H9 (cell line): ENCODE data around the gene NET1. TPM values are rescaled to one million over a fixed set of nuclear protein-coding genes. Genes with fewer than 3 reads are reported as not detected.

Experiments used
- DNase-seq: peaks from one replicate; pipeline ENCODE4 v3.0.0-alpha.2; 2017
- H2AFZ ChIP-seq: one replicate; pipeline ENCODE4 v1.6.1; 2013; ENCODE audit warnings: mild to moderate bottlenecking, low read length, control low read depth, moderate library complexity
- H2AK5ac ChIP-seq: 2 replicates; pipeline ENCODE4 v1.6.1; 2013; ENCODE audit warnings: low read length, control low read depth, mixed read lengths; ENCODE audit not compliant: insufficient read length
- H2BK120ac ChIP-seq: one replicate; pipeline ENCODE4 v1.6.1; 2013; ENCODE audit warnings: low read depth, mild to moderate bottlenecking, low read length, control low read depth, inconsistent platforms; ENCODE audit not compliant: poor library complexity, severe bottlenecking
- H2BK12ac ChIP-seq: 2 replicates; pipeline ENCODE4 v1.6.1; 2013; ENCODE audit warnings: low read length, control low read depth, mixed read lengths, low read depth; ENCODE audit not compliant: insufficient read length
- H2BK15ac ChIP-seq: 2 replicates; pipeline ENCODE4 v1.6.1; 2013; ENCODE audit warnings: low read depth, low read length, control low read depth
- H2BK20ac ChIP-seq: one replicate; pipeline ENCODE4 v1.6.1; 2013; ENCODE audit warnings: low read depth, mild to moderate bottlenecking, low read length, control low read depth, inconsistent platforms; ENCODE audit not compliant: poor library complexity, severe bottlenecking
- H2BK5ac ChIP-seq: 2 replicates; pipeline ENCODE4 v1.6.1; 2013; ENCODE audit warnings: low read length, control low read depth, mixed read lengths; ENCODE audit not compliant: insufficient read length
- H3K14ac ChIP-seq: 2 replicates; pipeline ENCODE4 v1.6.1; 2013; ENCODE audit warnings: low read length, control low read depth; ENCODE audit not compliant: insufficient read depth
- H3K18ac ChIP-seq: 2 replicates; pipeline ENCODE4 v1.6.1; 2013; ENCODE audit warnings: low read depth, mild to moderate bottlenecking, mixed read lengths, low read length, control low read depth; ENCODE audit not compliant: insufficient read length
- H3K23ac ChIP-seq: 2 replicates; pipeline ENCODE4 v1.6.1; 2013; ENCODE audit warnings: low read length, control low read depth, mixed read lengths, low read depth; ENCODE audit not compliant: insufficient read length
- H3K23me2 ChIP-seq: 2 replicates; pipeline ENCODE4 v1.6.1; 2013; ENCODE audit warnings: low read depth, mild to moderate bottlenecking, mixed read lengths, low read length, control low read depth; ENCODE audit not compliant: insufficient read length, poor library complexity, severe bottlenecking
- H3K27ac ChIP-seq: 2 replicates; pipeline ENCODE4 v1.5.1; 2013; ENCODE audit warnings: low read length, control low read depth, mixed read lengths, low read depth; ENCODE audit not compliant: insufficient read length
- H3K27me3 ChIP-seq: 2 replicates; pipeline ENCODE4 v1.6.1; 2013; ENCODE audit warnings: low read length, control low read depth, inconsistent platforms; ENCODE audit not compliant: insufficient read depth
- H3K4ac ChIP-seq: 2 replicates; pipeline ENCODE4 v1.6.1; 2013; ENCODE audit warnings: low read depth, mild to moderate bottlenecking, control low read depth, inconsistent platforms, low read length, moderate library complexity
- H3K4me1 ChIP-seq: 2 replicates; pipeline ENCODE4 v1.6.1; 2013; ENCODE audit warnings: low read length, control low read depth, inconsistent platforms; ENCODE audit not compliant: insufficient read depth
- H3K4me2 ChIP-seq: 2 replicates; pipeline ENCODE4 v1.6.1; 2013; ENCODE audit warnings: low read length, control low read depth, mixed read lengths; ENCODE audit not compliant: insufficient read length, insufficient read depth
- H3K56ac ChIP-seq: 2 replicates; pipeline ENCODE4 v1.6.1; 2013; ENCODE audit warnings: low read depth, mild to moderate bottlenecking, mixed read lengths, low read length, control low read depth; ENCODE audit not compliant: insufficient read length
- H3K79me1 ChIP-seq: 2 replicates; pipeline ENCODE4 v1.6.1; 2013; ENCODE audit warnings: low read depth, mild to moderate bottlenecking, moderate library complexity, low read length, control low read depth, inconsistent platforms; ENCODE audit not compliant: insufficient read depth, poor library complexity, severe bottlenecking
- H3K79me2 ChIP-seq: 2 replicates; pipeline ENCODE4 v1.6.1; 2013; ENCODE audit warnings: low read length, control low read depth, inconsistent platforms; ENCODE audit not compliant: insufficient read depth
- H3K9ac ChIP-seq: 2 replicates; pipeline ENCODE4 v1.6.1; 2013; ENCODE audit warnings: low read length, control low read depth, mixed read lengths; ENCODE audit not compliant: insufficient read length; ENCODE audit errors: extremely low read depth
- H3K9me3 ChIP-seq: one replicate; pipeline ENCODE4 v1.6.1; 2013; ENCODE audit warnings: low read depth, low read length, inconsistent platforms; ENCODE audit not compliant: control insufficient read depth
- H3T11ph ChIP-seq: one replicate; pipeline ENCODE4 v1.6.1; 2013; ENCODE audit warnings: mild to moderate bottlenecking, low read length, control low read depth, inconsistent platforms
- H4K20me1 ChIP-seq: one replicate; pipeline ENCODE4 v1.6.1; 2013; ENCODE audit not compliant: control insufficient read depth, insufficient read length, insufficient read depth
- H4K5ac ChIP-seq: 2 replicates; pipeline ENCODE4 v1.6.1; 2013; ENCODE audit warnings: low read depth, mild to moderate bottlenecking, mixed read lengths, low read length, control low read depth; ENCODE audit not compliant: insufficient read length
- H4K8ac ChIP-seq: replicated peaks from 2 replicates; pipeline ENCODE4 v1.6.1; 2013; ENCODE audit warnings: low read length, control low read depth, mixed read lengths, low read depth; ENCODE audit not compliant: insufficient read length
- H4K91ac ChIP-seq: 2 replicates; pipeline ENCODE4 v1.6.1; 2013; ENCODE audit warnings: low read depth, mild to moderate bottlenecking, moderate library complexity, mixed read lengths, low read length, control low read depth; ENCODE audit not compliant: insufficient read length
- H3K27ac Mint-ChIP-seq, 3 experiments: 2 replicates in 2 of 3; 3 replicates in 1 of 3; pipeline ENCODE4 v1.8.0; 2020 to 2021; ENCODE audit warnings: mixed read lengths in 3 of 3, mild to moderate bottlenecking in 1 of 3, moderate library complexity in 1 of 3
- H3K27me3 Mint-ChIP-seq: 2 replicates; pipeline ENCODE4 v1.8.0; 2021; ENCODE audit warnings: low read depth, mild to moderate bottlenecking, moderate library complexity, mixed read lengths
- H3K36me3 Mint-ChIP-seq, 3 experiments: 2 replicates in 2 of 3; 3 replicates in 1 of 3; pipeline ENCODE4 v1.8.0; 2020 to 2021; ENCODE audit warnings: low read depth in 3 of 3, mixed read lengths in 3 of 3; ENCODE audit not compliant: insufficient read depth in 1 of 3
- H3K4me1 Mint-ChIP-seq, 2 experiments: 2 replicates each; pipeline ENCODE4 v1.8.0; 2020; ENCODE audit warnings: mixed read lengths in 2 of 2
- H3K4me3 Mint-ChIP-seq, 2 experiments: 2 replicates in 1 of 2; 3 replicates in 1 of 2; pipeline ENCODE4 v1.8.0; 2020 to 2021; ENCODE audit warnings: mild to moderate bottlenecking in 2 of 2, mixed read lengths in 2 of 2, moderate library complexity in 1 of 2
- H3K9me3 Mint-ChIP-seq, 2 experiments: 2 replicates in 1 of 2; 3 replicates in 1 of 2; pipeline ENCODE4 v1.8.0; 2020; ENCODE audit warnings: mild to moderate bottlenecking in 2 of 2, mixed read lengths in 2 of 2, moderate library complexity in 1 of 2
- WGBS: extraction: QIAGEN DNeasy Blood & Tissue Kit; methylation state at CpG from one replicate; pipeline ENCODE4 v1.1.7; 2013; ENCODE audit warnings: missing lambda C conversion rate, low lambda C conversion rate, mixed read lengths; ENCODE audit not compliant: insufficient read length; ENCODE audit errors: extremely low coverage; 5-methylcytosine and 5-hydroxymethylcytosine counted together
- total RNA-seq: library from RNA; stranded (reverse); gene quantifications from 2 replicates; pipeline ENCODE4 v1.2.1, GENCODE V29; 2021
- TF ChIP-seq, protein P1 (sequence below): fragments of 200-600 bp; sonication (generic); conservative IDR thresholded peaks from 3 replicates; pipeline ENCODE4 v1.8.0; 2021; ENCODE audit warnings: antibody characterized with exemption, mild to moderate bottlenecking

The NET1 gene
- total RNA-seq, 1 experiment from 2014 or later = 50.6 TPM

DNA sequence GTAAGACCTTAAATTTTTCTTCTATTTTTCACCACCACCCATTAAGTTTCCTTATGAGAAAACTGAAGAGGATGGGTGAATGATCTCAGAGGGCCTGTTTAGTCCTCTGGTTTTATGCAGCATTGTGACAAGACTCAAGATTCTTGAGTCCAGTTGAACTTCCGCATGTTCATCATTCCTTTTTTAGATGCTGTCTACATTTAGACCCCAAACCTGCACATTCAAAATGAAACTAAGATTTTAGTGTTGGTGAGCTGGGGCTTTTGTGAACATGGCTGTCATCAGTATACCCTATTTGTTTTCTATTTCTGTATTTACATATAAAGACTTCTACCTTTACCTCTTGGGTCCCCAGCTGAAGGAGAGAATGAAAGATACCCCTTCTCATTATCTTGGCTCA is 31.1 kb downstream of the NET1 start:
- WGBS = no CpG with 5 or more reads among the region's 1 CpG
- TF ChIP-seq, protein P1, sequence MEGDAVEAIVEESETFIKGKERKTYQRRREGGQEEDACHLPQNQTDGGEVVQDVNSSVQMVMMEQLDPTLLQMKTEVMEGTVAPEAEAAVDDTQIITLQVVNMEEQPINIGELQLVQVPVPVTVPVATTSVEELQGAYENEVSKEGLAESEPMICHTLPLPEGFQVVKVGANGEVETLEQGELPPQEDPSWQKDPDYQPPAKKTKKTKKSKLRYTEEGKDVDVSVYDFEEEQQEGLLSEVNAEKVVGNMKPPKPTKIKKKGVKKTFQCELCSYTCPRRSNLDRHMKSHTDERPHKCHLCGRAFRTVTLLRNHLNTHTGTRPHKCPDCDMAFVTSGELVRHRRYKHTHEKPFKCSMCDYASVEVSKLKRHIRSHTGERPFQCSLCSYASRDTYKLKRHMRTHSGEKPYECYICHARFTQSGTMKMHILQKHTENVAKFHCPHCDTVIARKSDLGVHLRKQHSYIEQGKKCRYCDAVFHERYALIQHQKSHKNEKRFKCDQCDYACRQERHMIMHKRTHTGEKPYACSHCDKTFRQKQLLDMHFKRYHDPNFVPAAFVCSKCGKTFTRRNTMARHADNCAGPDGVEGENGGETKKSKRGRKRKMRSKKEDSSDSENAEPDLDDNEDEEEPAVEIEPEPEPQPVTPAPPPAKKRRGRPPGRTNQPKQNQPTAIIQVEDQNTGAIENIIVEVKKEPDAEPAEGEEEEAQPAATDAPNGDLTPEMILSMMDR = no peak

More for the DNA sequence above, 31.1 kb downstream of the NET1 start:
- no peak overlapping the region for H3K4me3 Mint-ChIP-seq
- Histone ChIP-seq H2BK15ac (no peak overlapping the region), H2BK12ac (no peak overlapping the region), H3T11ph (no peak overlapping the region), H3K79me2 (peaks cover 6% of the 10 kb centered on the region; the same call in 1 of the 2 replicates), H2BK20ac (no peak overlapping the region), H3K4me1 (no peaks in the 10 kb centered on the region), H3K14ac (no peak overlapping the region), H2AFZ (no peak overlapping the region), H3K23ac (no peak overlapping the region), H3K27me3 (no peaks in the 10 kb centered on the region), H3K56ac (no peak overlapping the region), H4K8ac (no peak overlapping the region), H2AK5ac (no peak overlapping the region), H4K5ac (no peak overlapping the region), H3K9me3 (no peaks in the 10 kb centered on the region), H2BK5ac (no peak overlapping the region), H3K79me1 (no peaks in the 10 kb centered on the region), H4K20me1 (no peaks in the 10 kb centered on the region), H2BK120ac (no peak overlapping the region), H3K18ac (no peak overlapping the region), H3K27ac (no peak overlapping the region), H3K9ac (no peak overlapping the region), H4K91ac (no peak overlapping the region), H3K23me2 (no peaks in the 10 kb centered on the region), H3K4ac (no peak overlapping the region), H3K4me2 (no peak overlapping the region)
- DNase-seq = no peak
- peaks cover 23 to 24% of the 10 kb centered on the region in 2 experiments for H3K4me1 Mint-ChIP-seq
- H3K36me3 Mint-ChIP-seq = peaks cover 0 to 2% (median 0%) of the 10 kb centered on the region in 3 experiments; a peak in 4 of 7 replicates
- H3K27me3 Mint-ChIP-seq = no peaks in the 10 kb centered on the region
- no peak overlapping the region for H3K27ac Mint-ChIP-seq
- no peaks in the 10 kb centered on the region for H3K9me3 Mint-ChIP-seq
